HL-60 (cell line): ENCODE measurements around the gene GRIK5.

Source experiments
- DNase-seq, 2 experiments: peaks; one replicate each; pipeline ENCODE4 v3.0.0-alpha.2; 2010 to 2020; ENCODE audit warnings: low read depth in 1 of 2, low spot score in 1 of 2
- H3K27ac ChIP-seq: fragments of 250-450 bp; sonication (Bioruptor Pico); replicated peaks from 2 replicates; pipeline ENCODE4 v1.5.1; 2020; ENCODE audit warnings: mild to moderate bottlenecking, moderate library complexity
- H3K27me3 ChIP-seq: fragments of 250-450 bp; sonication (Bioruptor Pico); 2 replicates; pipeline ENCODE4 v1.5.1; 2021; ENCODE audit warnings: mild to moderate bottlenecking, moderate library complexity; ENCODE audit not compliant: insufficient read depth, poor library complexity, severe bottlenecking
- H3K4me3 ChIP-seq: replicated peaks from 2 replicates; pipeline ENCODE4 v1.5.1; 2011; ENCODE audit warnings: mild to moderate bottlenecking, control low read depth, low read length; ENCODE audit not compliant: insufficient read depth
- GABPA ChIP-seq: IDR thresholded peaks from 2 replicates; pipeline ENCODE4 v1.6.1; 2012; ENCODE audit warnings: low read depth
- POLR2AphosphoS5 ChIP-seq: IDR thresholded peaks from 2 replicates; pipeline ENCODE4 v1.6.1; 2012; ENCODE audit warnings: low read depth
- SPI1 ChIP-seq: IDR thresholded peaks from 2 replicates; pipeline ENCODE4 v1.6.1; 2012; ENCODE audit warnings: low read depth, mild to moderate bottlenecking, borderline replicate concordance
- TF ChIP-seq, protein P1 (sequence below): IDR thresholded peaks from 2 replicates; pipeline ENCODE4 v1.6.1; 2012; ENCODE audit warnings: low read depth; ENCODE audit not compliant: insufficient replicate concordance
- TF ChIP-seq, protein P2 (sequence below): IDR thresholded peaks from one replicate; pipeline ENCODE4 v1.5.1; 2011; ENCODE audit warnings: low read length, control low read depth, inconsistent platforms; ENCODE audit not compliant: insufficient read depth

GRIK5 gene

DNA sequence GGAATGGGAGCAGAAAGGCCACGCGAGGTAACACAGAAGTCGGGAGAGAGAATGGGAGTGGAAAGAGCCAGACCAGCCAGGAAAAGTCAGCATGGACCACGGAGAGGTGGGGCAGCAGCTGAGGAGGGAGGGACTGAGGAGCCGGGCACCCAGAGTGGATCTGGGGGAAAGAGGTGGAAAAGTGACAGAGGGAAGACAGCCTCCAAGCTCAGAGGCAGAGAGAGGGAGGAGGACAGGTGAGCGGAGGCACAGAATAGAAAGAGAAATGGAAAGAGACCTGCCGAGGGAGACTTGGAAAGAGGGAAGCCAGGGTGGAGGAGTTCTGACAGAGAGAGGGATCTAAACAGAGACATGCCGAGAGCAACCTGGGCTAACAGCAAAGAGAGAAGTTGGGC lies 1.6 kb downstream of the GRIK5 start:
- no peak for DNase-seq
- H3K27ac ChIP-seq: no peak overlapping the region
- peaks cover 12% of the 10 kb centered on the region for H3K27me3 ChIP-seq
- no peak overlapping the region for H3K4me3 ChIP-seq
- TF ChIP-seq GABPA (no peak), POLR2AphosphoS5 (no peak), SPI1 (no peak)
- TF ChIP-seq, protein P1, sequence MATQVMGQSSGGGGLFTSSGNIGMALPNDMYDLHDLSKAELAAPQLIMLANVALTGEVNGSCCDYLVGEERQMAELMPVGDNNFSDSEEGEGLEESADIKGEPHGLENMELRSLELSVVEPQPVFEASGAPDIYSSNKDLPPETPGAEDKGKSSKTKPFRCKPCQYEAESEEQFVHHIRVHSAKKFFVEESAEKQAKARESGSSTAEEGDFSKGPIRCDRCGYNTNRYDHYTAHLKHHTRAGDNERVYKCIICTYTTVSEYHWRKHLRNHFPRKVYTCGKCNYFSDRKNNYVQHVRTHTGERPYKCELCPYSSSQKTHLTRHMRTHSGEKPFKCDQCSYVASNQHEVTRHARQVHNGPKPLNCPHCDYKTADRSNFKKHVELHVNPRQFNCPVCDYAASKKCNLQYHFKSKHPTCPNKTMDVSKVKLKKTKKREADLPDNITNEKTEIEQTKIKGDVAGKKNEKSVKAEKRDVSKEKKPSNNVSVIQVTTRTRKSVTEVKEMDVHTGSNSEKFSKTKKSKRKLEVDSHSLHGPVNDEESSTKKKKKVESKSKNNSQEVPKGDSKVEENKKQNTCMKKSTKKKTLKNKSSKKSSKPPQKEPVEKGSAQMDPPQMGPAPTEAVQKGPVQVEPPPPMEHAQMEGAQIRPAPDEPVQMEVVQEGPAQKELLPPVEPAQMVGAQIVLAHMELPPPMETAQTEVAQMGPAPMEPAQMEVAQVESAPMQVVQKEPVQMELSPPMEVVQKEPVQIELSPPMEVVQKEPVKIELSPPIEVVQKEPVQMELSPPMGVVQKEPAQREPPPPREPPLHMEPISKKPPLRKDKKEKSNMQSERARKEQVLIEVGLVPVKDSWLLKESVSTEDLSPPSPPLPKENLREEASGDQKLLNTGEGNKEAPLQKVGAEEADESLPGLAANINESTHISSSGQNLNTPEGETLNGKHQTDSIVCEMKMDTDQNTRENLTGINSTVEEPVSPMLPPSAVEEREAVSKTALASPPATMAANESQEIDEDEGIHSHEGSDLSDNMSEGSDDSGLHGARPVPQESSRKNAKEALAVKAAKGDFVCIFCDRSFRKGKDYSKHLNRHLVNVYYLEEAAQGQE: no peak
- TF ChIP-seq, protein P2, sequence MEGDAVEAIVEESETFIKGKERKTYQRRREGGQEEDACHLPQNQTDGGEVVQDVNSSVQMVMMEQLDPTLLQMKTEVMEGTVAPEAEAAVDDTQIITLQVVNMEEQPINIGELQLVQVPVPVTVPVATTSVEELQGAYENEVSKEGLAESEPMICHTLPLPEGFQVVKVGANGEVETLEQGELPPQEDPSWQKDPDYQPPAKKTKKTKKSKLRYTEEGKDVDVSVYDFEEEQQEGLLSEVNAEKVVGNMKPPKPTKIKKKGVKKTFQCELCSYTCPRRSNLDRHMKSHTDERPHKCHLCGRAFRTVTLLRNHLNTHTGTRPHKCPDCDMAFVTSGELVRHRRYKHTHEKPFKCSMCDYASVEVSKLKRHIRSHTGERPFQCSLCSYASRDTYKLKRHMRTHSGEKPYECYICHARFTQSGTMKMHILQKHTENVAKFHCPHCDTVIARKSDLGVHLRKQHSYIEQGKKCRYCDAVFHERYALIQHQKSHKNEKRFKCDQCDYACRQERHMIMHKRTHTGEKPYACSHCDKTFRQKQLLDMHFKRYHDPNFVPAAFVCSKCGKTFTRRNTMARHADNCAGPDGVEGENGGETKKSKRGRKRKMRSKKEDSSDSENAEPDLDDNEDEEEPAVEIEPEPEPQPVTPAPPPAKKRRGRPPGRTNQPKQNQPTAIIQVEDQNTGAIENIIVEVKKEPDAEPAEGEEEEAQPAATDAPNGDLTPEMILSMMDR: no peak

DNA sequence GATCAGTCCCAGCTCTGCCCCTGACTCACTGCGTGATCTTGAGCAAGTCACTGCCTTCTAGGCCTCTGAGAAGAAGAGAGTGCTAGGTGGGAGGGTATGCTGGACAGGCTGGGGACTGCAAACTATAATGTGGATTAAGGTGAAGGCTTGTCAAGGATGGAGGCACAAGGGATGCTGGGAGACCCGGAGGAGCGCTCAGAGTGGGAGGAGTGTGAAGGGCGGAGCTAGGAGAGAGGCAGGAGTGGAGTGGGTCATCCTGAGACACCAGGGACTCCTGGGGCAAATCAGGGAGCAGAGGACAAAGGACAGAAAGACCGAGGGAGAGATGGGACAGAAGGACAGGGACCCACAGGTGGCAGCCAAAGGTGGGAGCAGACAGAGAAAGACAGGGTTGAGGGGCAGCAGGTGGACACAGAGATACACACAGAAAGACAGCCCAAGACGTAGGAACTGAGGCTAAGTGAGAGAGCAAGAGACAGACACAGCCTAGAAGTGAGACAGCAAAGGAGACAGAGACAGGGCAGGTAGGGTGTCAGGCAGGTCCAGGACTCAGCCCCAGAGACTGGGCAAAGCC lies 2.6 kb downstream of the GRIK5 start:
- Histone ChIP-seq H3K27ac (no peak overlapping the region), H3K4me3 (no peak overlapping the region), H3K27me3 (peaks cover 12% of the 10 kb centered on the region)
- TF ChIP-seq, protein P1: no peak
- TF ChIP-seq POLR2AphosphoS5 (no peak), GABPA (no peak), SPI1 (no peak)
- TF ChIP-seq, protein P2: no peak
- DNase-seq: no peak

DNA sequence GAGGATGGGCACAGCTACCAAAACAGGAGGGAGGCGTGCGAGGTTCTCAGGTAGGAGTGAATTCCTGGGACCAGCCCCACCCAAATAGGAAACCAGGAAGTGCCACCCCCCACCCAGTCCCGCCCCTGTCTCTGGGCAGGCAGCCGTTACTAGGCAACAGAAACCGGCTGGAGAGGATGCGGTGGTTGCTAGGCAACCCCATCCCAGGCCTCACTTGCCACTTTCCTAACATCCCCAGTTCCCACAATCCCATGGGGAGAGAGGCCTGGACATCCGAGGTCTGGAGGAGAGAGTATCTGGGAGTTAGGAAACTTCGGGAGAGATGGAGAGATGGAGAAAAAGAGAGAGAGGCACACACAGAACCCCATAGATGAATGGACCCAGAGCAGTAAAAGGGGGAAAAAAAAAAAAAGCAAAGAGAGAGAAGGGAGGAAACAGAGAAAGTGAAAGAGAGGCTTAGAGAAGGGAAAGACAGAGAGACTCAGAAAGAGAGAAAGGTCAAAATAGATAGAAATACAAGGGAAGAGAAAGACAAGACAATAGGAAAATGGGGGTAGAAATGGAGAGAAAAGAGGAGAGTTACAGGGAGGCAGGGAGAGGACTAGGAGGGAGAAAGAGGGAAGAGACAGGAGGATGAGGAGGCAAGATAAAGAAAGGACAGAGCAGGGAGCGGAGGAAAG lies 3.8 kb downstream of the GRIK5 start:
- no peak overlapping the region for H3K27ac ChIP-seq
- DNase-seq: peak in 1 of 2 experiments; percentile 8
- no peak for TF ChIP-seq POLR2AphosphoS5
- no peak for TF ChIP-seq SPI1
- TF ChIP-seq, protein P2: no peak
- TF ChIP-seq GABPA: no peak
- TF ChIP-seq, protein P1: no peak
- peaks cover 12% of the 10 kb centered on the region for H3K27me3 ChIP-seq
- no peak overlapping the region for H3K4me3 ChIP-seq
